Hematopoietic multipotent progenitor cell (in vitro differentiated cells): ENCODE measurements around the gene APOA1. TPM values are rescaled to one million over a fixed set of nuclear protein-coding genes. Genes with fewer than 3 reads are reported as not detected.

ENCODE experiments used
- DNase-seq, 3 donors: peaks; one replicate each; pipeline ENCODE4 v3.0.0-alpha.2; 2011 to 2015; ENCODE audit warnings: low read depth in 2 of 3, low spot score in 2 of 3
- total RNA-seq: library from RNA; depleted of rRNA; stranded (reverse); fragments of >200 nt; gene quantifications from one replicate; pipeline ENCODE4 v1.2.3, GENCODE V29; 2012

The APOA1 gene
- total RNA-seq, result 0.54 TPM

DNA sequence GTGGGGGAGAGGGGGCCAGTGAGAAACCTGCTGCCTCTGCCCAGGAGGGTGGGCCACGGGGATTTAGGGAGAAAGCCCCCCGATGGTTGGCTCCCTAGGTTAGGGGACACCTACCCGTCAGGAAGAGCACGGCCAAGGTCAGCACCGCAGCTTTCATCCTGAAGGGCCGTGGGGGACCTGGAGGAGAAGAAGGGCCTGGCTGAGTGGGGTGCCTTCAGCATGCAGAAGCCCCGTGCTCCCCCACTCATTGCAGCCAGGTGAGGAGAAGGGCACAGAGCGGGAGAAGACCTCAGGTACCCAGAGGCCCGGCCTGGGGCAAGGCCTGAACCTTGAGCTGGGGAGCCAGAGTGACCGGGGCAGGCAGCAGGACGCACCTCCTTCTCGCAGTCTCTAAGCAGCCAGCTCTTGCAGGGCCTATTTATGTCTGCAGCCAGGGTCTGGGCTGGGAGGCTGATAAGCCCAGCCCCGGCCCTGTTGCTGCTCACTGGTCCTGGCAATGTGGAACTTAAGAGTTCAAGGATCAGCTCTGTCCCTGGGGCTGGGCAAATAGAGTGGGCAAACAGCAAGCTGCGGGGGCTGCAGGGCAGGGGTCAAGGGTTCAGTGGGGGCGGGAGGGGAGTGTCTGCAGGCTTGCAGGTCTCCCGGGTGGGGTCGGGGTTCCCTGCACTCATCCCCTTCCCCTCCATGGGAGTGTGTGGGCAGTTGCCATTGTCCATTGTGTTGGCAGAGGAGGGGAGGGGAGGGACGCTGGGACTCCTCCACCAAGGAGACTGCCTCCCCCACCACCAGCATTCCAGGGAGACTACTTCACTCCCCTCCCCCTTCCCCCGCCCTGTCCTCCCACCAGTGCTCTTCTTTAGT lies at the start of gene APOA1:
TSS of gene APOA1 (minus strand) at position 392 of the 861 bp plus-strand sequence. CDS start at position 157, 235 bp downstream.
- no peak for DNase-seq

DNA sequence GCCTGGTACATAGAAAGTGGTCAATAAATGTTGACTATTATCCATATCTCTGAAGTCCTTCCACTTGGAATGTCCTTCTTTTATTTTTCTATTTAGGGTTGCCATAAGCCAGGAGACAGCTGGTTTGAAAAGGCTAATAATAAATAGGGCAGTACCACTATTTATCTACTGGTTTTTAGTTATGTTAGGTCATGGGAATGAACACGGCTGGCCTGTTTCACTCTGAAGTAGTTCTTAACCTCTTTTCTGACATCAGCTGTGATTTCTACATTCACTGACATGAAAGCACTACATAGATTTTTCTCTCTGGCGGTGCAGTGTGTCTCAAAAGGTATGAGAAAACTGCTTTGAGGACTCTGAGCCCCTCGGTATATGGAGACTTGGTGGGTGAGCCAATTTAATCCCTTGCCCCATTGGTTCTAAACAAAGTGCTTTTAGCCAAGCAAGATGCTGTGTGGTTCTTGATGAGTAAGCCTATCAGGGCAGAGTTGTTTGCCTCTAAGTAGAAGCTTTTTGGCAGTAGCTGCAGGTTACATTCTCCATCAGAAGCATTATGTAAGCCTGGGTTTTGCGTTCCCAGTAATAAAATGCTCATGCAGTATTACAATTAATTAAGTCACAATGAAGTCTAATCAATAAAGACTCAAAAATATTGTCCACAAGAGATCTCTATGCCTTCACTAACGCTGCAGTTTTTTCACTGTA lies 48.7 kb upstream of the APOA1 start:
- no peak for DNase-seq

DNA sequence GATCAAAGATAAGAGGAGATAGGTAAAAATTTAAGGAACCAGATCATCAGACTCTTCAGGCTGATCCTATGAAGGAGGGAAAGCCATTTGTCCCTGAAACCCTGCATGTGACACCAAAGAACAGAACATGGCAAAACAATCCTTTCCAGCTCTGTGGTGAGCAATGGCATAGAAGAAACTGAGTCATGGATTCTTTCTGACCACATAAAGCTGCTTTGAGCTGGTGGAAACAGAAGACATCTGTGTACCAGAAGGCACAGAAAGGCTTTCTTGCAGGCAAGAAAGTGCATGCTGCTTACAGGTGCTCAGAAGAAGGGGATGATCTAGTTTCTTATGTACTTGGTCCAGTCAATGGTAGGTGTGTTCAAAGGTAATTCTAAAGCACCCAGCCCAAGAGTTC lies 45.0 kb upstream of the APOA1 start:
- no peak for DNase-seq

DNA sequence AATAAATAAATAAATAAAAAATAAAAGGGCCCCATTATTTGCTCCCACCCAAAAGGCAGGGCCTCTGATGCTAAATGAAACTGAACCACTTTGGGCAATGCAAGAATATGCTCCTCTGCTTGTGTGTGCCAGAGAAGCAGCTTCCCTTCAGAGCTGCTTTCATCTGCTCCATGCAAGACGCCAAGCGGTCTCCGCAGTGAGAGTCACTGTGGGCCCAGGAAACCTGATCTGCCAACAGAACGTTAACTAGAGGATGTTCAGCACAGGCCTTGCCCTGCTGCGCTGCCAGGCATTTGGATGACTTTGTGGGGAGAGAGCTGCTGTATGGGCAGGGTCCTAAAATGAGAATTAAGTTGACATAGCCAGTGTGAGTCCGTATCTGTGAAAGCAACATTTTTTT lies 43.7 kb upstream of the APOA1 start:
- DNase-seq, result no peak

DNA sequence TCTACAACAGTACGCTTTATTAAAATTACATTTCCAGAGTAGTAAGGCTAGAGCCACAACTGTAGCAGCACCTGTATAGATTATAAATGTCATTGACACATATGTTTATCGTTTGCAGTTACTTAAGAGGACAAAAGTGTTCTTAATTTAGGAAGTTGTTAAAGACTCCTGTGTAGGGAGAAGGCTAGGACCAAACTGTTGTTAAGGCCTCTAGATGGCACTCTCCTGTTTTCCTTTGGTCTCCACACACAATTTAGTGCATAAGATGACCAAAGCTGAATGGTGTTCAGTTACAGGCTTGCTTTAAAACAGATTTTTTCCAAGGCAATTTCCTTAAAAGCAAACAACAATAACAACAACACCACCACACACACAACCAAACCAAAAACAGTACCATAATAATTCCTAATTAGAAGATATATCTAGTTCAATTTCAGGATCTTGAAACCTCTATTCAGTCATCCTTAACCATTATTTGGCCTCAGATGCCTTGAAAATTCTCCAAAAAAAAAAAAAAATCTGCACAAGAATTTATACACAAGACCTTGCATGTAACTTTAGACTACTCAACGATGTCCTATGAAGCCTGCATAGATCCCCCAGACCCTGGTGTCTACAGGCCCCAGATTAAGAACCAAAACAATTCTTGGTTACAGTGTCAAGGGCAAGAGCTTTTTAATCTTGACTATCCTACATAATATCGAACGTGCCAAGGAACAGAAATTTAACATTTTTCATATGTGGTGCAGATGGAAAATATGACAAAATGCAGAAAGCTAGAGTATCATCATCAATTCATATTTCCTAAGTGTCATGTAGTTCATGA lies 42.6 kb upstream of the APOA1 start:
- DNase-seq, result peak; percentile 13 to 80 (median 59)

DNA sequence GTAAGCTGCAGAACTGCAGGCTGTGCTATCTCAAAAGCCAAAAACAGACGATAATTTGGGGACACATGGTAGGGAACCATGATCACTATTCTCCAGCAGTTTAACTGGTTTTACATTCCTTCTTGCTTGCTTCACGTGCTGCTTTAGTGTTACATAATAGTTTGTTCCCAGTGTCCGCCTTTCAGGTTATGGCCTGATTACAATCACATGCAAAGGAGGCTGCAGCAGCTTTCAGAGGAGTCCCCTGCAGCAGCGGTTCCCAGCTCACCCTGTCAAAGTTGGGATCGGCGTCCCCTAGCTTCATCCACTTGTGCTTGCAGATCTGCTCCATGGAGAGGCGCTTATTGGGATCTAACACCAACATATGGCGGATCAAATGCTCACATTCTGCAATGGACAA lies 39.2 kb upstream of the APOA1 start:
- DNase-seq, result no peak

DNA sequence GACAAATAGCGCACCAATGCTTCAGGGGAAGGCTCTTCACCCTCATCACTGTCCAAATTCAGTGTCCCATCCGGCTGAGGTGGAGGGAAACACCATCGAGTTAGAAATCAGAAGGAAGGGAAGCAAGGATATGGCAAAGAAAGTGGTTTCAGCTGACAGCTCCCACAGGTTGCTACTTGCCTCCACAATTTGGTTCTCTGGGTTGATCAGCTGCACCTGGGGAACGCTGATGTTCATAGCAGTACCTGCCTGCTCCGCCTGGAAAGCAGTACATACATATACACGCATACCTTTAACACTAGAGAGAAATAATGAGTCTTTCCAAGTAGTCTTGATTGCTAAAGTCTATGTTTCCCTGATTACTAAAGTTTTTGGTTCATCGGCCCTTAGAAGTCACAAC lies 37.8 kb upstream of the APOA1 start:
- DNase-seq, result no peak

DNA sequence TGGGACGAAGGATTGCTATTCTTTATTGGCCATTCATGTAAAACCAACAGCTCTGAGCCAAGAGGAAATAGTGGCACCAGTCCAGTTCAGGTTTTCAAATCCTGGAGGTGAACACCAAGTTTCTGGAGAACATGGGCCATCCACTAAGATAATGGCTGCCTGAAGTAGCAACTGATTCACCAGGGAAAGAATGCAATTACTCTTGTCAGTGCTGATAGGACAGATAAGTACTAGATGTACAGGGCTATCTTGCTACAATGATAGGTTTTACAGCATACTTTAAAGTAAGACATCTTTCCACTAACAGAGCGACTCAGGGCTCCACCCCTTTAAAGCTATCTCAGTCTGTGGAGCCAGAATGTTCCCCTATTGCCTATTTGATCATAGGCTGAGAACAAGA lies 36.8 kb upstream of the APOA1 start:
- DNase-seq, result no peak

DNA sequence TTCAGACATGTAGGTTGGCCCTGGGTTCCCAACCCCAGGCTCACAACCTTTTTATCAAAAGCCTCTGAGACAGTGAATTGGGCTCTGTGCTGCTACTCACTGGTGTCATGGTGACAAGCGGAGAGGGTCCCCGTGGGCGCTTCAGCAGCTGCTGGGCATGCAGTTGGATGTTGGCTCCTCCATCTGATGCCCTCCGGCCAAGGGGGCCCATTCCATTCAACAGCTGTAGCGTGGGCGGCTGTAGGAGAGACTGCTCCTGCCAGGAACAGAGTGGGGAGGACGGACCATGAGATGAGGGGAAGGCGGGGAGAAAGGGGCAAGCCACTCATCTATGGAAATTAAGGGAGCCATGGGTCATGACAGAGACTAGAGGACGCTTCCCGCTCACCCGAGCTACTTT lies 36.0 kb upstream of the APOA1 start:
- DNase-seq, result no peak

DNA sequence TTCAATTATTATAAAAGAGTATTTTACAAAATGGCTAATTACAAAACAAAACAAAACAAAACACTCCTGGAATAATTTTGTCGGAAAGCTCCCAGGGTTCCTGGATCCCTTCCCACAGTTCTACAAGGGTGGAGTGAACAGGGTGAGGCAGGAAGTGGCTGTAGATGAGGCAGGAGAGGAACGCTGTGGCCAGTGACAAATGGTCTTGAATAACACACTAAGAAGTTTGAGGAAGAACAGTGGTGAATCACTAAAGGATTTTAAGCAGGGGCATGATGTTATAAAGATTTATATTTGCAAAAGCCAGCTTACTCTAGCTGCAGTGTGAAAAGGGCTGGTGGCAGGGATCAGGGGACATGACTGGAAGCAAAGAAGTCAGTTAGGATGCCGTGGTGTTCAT lies 33.8 kb upstream of the APOA1 start:
- DNase-seq, result no peak

DNA sequence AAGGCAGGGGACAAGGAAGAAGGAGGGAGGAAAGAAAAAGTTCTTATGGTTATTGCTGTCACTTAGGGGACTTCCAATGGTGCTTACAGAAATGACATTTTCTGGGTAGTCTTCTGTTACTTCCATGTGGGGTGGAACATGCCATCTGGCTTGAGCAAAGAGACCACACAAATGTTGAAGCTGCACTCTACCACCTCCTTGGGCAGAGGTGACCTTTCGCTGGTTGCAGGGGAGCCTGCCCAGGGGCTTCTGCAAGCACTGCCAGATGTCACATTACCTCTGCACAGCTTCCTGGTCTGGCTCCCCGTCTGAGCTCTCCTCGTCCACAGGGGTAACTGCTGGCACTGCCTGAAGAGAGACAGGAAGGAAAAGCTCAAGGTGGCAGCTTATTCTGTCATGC lies 32.6 kb upstream of the APOA1 start:
- peak in 2 of 3 donors; percentile 82 to 93 for DNase-seq

DNA sequence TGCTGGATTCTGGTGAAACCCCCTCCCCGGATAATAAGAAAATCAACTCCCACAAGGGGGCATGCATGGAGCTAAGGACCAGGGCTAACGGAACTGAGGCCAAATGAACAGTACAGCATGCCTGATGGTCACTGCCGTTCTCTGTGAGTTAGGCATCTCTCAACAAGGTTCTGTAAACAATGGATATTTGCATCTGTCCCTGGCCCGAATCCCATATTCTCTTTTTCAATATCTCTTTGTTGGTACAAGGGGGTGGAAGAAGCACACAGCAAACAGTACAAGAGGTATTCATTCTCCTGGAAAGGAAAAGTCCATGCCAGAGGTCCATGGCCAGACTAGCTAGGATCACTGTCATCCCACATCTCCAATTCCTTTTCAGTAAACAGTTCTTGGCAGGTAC lies 32.2 kb upstream of the APOA1 start:
- no peak for DNase-seq

DNA sequence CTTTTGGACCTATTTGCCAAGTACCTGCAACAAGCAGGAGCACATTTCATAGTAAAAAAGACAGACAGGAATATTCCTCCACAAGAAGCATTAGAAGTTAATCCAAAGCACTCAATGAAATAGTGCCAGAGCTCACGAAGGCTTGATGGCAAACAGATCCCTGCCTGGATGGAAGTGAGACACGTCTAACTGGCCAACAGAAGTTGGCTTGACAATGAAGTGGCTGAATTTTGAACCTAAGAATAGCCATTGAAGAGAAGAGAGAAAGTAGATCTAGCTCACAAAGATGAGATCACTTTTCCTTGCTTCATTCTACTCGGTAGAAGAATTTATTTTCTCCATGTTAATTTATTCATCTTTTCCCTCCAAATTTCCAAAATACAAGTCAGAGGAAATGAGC lies 30.6 kb upstream of the APOA1 start:
- DNase-seq, result no peak

DNA sequence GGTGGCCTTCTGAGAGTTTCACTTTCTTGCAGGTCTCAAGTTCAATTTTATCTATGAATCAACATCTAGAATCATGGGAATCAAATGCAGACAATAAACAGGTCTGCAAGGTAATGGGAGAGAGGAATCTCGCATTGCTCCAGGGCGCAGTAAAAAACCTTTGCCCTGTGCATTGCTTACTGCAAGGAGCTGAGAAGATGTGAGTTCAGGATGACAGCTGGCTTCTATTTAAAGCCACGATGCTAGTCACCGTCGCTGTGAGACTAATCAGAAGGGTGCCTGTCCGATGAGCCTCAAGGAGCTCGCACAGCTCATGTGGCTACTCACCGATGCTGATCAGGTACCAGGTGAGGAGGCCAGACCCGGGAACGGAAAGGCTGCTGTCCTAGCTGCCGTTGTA lies 30.2 kb upstream of the APOA1 start:
- DNase-seq, result no peak

DNA sequence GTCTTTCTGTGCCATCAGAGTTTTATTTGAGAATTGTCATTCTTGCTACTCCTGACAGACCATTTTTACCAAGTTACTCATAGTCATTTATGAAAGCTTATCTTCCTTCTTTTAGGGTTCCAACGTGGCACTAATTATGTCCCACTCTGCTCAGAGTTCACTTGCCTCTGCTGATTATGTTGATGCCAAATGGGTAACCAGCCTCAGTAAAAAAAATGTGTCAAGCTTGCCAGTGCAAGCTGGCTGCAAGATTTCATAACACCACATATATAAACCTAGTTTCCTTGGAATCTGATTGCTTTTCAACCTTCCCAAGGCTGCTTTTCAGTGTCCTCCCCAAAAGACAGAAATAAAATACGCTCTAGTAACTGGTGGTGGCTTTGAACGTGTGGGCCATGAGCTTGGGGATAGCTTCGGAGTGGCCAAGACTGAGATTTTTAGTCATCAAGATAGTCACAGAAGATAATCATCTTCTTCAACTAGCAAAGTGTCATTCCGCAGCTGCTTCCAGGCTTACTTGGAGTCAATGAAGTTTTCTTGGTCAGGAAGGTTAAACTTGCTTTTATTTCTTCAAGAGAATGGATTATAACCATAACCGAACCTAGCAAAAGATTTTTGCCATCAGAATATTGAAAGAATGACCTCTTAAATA lies 29.5 kb upstream of the APOA1 start:
- no peak for DNase-seq

DNA sequence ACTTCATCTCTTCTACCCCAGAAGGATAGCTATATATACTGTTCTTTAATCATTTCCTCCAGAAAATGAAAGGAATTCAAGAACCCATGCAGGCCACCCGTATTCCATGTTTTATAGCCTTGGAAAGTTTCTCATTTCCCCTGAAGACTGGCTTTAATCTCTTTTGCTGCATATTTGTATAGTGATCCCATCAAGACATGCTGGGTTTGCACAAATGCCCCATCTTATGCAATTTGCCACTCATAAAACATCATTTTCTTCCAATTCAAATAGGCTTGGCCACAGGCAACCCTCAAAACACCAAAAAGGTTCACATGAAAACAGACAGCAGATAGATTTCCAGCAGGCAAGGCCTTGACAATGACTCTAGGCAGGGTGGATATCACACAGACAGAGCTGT lies 28.3 kb upstream of the APOA1 start:
- no peak for DNase-seq

DNA sequence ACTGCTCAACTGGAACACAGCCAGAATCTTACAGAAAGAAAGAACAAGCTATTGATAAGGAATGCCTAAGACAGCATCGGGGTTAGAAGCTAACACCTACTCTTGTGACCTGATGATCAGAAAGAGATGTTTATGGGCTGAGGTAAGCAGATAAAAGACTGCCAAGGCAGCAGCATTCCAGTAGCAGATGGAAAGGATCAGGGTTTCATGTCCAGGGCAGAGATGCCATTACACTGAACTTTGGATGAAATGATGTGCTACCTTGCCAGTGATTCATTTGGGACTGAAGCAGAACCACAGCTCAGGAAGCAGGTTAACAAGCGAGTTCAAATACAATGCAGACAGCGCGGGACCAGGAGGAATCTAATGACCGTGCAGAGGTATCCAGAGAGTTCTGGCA lies 27.1 kb upstream of the APOA1 start:
- DNase-seq, result no peak

DNA sequence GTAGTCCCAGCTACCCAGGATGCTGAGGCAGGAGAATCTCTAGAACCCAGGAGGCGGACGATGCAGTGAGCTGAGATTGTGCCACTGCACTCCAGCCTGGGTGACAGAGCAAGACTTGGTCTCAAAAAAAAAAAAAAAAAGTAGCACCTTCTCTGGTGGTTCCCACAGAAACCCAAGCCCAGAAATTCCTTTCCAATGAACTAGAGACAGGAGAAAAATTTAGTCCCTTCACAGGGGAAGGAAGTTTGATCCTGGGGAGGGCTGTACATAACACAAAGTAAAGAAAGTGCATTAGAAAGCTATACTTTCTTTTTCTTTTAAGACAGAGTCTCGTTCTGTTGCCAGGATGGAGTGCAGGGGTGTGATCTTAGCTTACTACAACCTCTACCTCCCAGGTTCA lies 25.5 kb upstream of the APOA1 start:
- DNase-seq, result no peak

DNA sequence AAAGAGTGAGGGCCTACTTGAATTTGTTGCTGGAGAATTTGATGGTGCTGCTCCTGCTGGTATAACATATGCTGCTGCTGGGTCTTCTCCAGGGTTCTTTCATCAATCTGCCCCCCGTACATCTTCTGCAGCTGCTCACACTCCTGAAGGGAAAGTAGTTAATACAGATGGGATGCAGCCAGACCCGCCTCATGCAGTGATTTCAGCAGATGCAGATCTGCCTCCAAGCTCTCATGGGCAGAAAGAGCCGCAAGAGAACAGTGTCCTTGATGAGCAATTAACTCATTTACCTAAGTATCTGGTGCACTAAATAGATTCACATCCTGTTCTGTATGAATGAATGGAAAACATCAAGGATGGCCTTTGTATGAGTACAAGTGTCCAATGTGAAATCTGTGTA lies 24.8 kb upstream of the APOA1 start:
- no peak for DNase-seq

DNA sequence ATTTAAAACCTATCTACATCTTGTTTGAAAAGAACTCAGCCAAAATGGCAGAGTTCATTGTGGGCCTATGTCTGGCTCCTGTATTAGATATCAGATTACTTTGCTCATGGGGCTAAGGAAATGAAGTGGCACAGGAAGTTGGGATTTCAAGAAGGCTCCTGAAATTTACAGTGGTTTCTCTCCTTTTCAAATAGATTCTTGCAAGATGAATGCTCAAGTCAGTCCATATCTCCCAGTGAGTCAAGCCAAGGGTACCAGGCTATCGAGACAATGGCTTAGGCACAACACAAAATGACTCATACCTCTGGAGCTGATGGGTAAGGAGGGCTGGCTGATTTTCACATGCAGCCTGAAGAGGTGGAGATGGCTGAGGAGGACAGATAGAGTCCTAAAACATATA lies 24.1 kb upstream of the APOA1 start:
- DNase-seq, result no peak

DNA sequence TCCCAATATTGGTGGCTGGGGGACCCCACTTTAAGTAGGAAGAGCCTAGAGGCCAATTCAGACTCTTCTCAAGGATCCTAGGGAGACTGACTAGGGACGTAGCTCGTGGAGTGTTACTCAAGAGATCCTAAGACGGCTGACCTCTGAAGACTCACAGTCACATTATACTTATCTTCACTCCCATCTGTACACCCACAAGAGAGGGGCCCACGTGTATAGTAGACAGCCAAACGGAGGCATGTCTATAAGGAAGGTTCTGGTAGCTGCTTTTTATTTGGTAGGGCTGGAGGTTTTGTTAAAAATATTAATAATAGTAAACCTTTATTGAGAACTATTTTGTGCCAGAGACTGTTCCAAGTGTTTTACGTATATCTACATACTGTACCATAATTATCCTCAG lies 22.9 kb upstream of the APOA1 start:
- DNase-seq, result no peak
